NCI-H69 (cell line): ENCODE measurements around the gene KLC3.

Source experiments
- DNase-seq: peaks from one replicate; lab custom pipeline; 2025; lab: John Stamatoyannopoulos, UW

KLC3 gene

DNA sequence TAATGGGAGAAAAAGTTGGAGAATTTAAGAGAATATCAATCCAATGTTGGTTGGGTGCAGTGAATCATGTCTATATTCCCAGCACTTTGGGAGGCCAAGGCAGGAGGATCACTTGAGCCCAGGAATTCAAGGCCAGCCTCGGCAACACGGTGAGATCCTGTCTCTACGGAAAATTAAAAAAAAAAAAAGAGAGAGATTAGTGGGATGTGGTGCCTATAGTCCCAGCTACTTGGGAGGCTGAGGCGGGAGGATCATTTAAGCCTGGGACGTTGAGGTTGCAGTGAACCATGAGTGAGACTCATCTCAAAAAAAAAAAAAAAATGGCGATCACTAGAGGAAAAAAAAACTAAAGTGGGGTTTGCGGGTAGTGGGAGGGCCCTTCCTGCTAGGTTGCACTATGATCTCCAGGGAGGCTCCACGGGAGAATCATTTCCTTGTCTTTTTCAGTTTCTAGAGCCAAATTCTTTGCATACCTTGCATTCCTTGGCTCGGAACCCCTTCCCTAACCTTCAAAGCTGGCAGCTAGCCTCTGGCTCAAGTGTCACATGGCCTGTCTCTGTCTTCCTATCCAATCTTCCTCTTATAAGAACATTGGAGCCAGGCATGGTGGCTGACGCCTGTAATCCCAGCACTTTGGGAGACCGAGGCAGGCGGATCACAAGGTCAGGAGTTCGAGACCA, 35.6 kb downstream of the KLC3 start:
- no peak for DNase-seq

DNA sequence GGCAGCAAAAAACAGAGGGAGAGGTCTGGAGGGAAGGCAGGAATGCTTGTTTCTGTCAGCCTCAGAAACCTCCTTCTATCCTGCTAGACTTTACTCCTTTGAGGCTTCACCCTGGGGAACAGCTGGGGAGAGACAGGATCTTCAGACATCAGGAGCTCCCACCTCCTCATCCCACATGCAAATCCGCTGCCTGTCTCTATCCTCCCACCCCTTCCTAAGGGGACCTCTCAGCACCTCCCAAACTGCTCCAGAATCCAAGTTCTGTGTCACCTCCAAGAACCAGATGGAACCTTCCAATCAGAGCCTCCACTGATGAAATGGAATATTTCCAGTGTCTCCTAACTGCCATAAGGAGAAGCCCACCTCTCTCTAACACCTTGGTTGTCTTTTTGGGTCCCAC, 39.6 kb downstream of the KLC3 start:
- DNase-seq: no peak

DNA sequence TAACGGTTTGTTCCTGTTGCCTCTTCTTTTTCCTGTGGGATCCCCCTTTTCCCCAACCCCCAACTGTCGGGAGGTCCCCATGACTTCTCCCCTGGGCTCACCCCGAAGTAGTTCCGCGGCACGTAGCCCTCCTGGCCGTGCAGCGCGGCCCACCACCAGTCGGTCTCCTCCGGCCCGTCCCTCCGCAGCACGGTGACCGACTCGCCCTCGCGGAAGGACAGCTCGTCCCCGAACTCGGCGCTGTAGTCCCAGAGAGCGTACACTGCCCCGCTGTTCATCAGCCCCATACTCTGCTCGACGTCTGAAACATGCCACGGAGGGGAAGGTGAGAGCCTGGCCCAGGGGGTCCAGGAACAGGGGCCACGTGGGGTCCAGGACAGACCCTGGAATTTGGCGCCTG, 41.9 kb downstream of the KLC3 start:
- no peak for DNase-seq

DNA sequence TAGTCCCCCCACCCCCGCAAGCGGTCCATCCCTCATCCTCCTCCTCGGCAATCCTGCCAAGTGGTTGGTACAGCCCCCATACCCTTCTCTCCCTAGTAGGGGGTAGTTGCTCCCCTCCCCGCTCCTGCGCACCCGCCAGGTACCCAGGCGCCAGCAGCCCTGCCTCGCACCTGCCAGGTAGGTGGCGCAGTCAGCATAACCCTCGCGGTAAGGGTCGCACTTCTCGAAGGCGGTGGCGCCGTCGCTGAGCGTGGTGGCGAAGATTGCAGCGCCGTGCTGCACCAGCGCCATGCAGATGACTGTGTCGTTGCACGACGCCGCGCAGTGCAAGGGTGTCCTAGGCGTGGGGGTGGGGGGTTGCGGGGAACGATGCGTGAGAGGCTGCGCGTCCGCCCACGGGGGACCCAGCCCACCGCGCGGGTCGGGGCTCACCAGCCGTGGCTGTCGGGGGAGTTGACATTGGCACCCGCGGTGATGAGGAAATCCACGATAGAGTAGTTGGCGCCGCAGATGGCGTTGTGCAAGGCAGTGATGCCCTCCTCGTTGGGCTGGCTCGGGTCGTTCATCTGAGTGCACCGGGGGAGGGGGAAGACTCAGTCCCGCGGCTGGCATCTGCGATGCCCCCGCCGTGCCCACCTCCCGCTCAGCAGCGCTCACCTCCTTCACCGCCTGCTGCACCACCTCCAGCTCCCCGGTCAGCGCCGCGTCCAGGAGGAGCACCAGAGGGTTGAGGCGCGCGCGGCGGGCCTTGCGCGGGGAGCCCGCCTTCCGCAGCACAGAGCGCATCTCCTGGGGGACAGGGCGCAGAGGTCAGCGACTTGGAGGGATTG, 45.1 kb downstream of the KLC3 start:
- DNase-seq: peak; percentile 74

DNA sequence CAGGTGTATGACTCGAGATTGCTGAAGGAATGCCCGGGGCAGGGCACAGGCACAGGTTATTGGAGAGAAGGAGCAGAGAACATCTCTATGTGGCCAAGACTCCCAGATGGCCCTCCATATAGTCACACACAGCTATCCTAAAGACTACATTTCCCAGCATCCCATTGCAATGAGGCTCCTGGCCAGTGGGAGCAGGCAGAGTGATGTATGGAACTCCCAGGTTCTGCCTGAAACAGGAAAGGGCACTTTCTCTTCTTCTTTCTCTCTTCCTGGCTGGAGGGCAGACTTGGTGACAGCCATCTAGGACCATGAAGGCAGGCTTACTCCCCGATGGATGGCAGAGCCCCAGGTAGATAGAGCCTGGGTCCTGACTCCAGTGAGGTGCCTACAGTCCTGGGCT, 50.8 kb downstream of the KLC3 start:
- peak; percentile 52 for DNase-seq

DNA sequence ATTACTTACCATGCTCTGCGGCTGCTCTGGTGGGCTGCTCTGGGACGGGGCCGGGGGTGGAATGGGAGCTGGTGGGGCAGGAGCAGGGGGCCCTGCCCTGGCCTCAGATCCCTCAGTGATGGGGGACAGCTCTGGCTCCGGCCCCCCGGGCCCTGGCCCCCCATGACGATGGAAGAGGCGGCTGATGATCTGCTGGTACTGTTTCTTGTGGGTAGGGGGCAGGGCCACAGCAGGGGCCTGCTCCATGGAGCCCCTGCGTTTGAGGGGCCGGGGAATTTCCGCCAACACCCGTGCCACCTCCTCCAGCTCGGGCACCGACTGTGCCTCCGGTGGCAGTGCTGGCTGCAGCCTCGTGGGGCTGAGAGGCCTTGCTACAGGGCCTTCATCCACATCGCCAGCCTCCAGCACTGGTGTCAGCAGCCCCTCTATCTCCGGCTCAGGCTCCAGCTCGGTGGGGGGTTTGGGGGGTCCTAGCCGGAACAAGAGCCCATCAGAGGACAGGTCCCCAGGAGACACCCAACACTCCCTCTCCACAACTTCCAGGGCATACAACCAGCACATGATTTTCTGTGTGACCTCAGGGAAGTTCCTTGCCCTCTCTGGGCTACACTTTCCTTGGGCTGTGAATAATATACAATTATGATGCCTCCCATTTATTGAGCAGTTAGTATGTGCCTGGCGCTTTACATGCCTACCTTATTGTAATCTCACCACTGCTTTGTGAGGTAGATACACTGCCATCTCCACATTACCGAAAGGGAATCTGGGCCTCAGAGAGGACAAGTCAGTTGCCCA, 51.5 kb downstream of the KLC3 start:
- DNase-seq: no peak

DNA sequence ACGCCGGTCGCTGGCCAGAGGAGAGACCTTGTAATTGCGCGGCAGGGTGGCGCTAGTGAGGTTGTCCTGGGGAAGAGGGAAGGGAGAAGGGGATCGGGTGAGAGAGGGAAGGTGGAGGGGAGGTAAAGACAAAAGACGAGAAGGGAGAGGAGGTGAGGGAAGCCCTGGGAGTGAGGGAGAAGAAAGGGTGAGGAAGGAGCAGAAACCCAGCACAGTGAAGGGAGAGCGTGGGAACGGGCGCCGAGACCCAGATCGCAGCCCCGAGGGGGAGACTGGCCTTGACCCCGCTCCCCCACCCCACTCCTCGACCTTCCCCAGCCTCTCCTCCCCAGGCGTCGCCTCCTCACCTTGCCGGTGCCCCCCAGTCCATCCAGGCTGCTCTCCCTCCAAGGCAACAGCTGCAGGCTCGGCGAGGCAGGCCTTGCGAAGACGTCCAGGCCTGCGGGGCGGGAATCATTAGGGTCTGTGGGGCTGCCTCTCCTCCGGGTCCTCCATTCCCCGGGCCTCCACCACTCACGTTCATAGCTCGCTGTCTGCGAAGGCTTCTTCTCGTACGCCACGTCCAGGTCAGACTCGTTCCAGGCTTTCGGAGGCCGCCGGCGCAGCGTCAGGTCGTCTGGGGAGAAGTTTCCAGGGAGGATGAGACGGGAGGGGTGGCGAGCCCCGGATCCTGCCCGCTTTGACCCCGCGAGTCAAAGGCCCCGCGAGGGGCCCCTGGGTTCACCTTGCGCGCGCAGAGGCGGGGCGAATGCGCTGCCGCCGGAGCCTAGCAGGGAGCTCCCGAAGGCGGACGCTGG, 55.5 kb downstream of the KLC3 start:
- DNase-seq: no peak

DNA sequence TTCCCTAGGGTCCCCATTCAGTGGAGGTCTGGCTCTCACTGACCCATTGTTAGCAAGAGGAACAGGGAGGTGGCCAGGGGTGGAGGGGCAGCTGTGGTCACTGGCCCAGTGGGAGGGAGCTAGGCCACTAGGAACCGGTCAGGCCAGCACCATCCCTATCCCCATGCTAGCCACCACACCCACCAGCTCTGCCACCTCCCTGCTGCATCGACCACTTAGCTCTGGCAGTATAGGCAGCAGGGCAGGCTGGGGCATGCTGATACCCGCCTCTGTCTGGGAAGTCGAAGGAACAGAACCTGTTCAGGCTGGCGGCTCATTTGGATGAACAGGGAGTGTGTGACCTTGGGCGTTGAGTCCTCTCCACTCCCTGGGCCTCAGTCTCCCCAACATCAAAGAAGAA, 59.6 kb downstream of the KLC3 start:
- DNase-seq: peak; percentile 45
